ENCODE measurements around the gene PEDS1. TPM values are rescaled to one million over a fixed set of nuclear protein-coding genes. Genes with fewer than 3 reads are reported as not detected.

The PEDS1 gene
- total and polyA plus RNA-seq, 2 of the 13 experiments (the other 11 are each of a cell fraction or from before 2014, with no cell fraction given) = 30.5 to 93.9 TPM

GRCh38 chr20:50193199-50193835 is 39.8 kb upstream of the PEDS1 start (continued):
- TF ChIP-seq, protein P1, sequence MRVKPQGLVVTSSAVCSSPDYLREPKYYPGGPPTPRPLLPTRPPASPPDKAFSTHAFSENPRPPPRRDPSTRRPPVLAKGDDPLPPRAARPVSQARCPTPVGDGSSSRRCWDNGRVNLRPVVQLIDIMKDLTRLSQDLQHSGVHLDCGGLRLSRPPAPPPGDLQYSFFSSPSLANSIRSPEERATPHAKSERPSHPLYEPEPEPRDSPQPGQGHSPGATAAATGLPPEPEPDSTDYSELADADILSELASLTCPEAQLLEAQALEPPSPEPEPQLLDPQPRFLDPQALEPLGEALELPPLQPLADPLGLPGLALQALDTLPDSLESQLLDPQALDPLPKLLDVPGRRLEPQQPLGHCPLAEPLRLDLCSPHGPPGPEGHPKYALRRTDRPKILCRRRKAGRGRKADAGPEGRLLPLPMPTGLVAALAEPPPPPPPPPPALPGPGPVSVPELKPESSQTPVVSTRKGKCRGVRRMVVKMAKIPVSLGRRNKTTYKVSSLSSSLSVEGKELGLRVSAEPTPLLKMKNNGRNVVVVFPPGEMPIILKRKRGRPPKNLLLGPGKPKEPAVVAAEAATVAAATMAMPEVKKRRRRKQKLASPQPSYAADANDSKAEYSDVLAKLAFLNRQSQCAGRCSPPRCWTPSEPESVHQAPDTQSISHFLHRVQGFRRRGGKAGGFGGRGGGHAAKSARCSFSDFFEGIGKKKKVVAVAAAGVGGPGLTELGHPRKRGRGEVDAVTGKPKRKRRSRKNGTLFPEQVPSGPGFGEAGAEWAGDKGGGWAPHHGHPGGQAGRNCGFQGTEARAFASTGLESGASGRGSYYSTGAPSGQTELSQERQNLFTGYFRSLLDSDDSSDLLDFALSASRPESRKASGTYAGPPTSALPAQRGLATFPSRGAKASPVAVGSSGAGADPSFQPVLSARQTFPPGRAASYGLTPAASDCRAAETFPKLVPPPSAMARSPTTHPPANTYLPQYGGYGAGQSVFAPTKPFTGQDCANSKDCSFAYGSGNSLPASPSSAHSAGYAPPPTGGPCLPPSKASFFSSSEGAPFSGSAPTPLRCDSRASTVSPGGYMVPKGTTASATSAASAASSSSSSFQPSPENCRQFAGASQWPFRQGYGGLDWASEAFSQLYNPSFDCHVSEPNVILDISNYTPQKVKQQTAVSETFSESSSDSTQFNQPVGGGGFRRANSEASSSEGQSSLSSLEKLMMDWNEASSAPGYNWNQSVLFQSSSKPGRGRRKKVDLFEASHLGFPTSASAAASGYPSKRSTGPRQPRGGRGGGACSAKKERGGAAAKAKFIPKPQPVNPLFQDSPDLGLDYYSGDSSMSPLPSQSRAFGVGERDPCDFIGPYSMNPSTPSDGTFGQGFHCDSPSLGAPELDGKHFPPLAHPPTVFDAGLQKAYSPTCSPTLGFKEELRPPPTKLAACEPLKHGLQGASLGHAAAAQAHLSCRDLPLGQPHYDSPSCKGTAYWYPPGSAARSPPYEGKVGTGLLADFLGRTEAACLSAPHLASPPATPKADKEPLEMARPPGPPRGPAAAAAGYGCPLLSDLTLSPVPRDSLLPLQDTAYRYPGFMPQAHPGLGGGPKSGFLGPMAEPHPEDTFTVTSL (CRISPR knock-in tag; IDR thresholded peaks at IDR 0.05; ENCODE audit: borderline replicate concordance) = no peak
- peak; percentile 10; the same call in 1 of the 2 replicates for TF ChIP-seq GATAD1 (CRISPR knock-in tag; IDR thresholded peaks at IDR 0.05)
- TF ChIP-seq ZFP90 (CRISPR knock-in tag; IDR thresholded peaks at IDR 0.05; ENCODE audit: borderline replicate concordance) = peak; percentile 42; the same call in 1 of the 2 replicates
- TF ChIP-seq ZMYM3 (CRISPR knock-in tag; IDR thresholded peaks at IDR 0.05) = peak; percentile 35; the same call in 1 of the 2 replicates
- TF ChIP-seq FIP1L1 (IDR thresholded peaks at IDR 0.05; ENCODE audit: borderline replicate concordance, insufficient read depth, low read depth, low read length) = 0 out of 2 replicates have a peak, but pooled peaks have one; percentile 9
- TF ChIP-seq, protein P2, sequence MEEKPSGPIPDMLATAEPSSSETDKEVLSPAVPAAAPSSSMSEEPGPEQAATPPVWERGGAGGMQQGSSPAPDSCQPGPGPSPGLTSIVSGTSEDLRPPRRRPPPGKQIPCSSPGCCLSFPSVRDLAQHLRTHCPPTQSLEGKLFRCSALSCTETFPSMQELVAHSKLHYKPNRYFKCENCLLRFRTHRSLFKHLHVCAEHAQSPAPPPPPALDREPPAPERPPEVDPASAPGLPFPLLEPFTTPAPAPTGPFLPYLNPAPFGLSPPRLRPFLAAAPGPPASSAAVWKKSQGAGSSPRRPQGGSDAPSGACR (CRISPR knock-in tag; IDR thresholded peaks at IDR 0.05) = 0 out of 2 replicates have a peak, but pooled peaks have one; percentile 2
- TF ChIP-seq THAP9 (CRISPR knock-in tag; IDR thresholded peaks at IDR 0.05; ENCODE audit: borderline replicate concordance) = 0 out of 2 replicates have a peak, but pooled peaks have one; percentile 17
- TF ChIP-seq ZNF713 (CRISPR knock-in tag; IDR thresholded peaks at IDR 0.05) = 0 out of 2 replicates have a peak, but pooled peaks have one; percentile 36
- TF ChIP-seq TIGD3 (CRISPR knock-in tag; IDR thresholded peaks at IDR 0.05; ENCODE audit: borderline replicate concordance) = no peak
- TF ChIP-seq ZBTB7B (CRISPR knock-in tag; IDR thresholded peaks at IDR 0.05) = no peak
- TF ChIP-seq ZNF253 (CRISPR knock-in tag; IDR thresholded peaks at IDR 0.05; ENCODE audit: borderline replicate concordance) = 0 out of 2 replicates have a peak, but pooled peaks have one; percentile 18
- TF ChIP-seq EED (CRISPR knock-in tag; IDR thresholded peaks at IDR 0.05) = 0 out of 2 replicates have a peak, but pooled peaks have one; percentile 15
- no peak for TF ChIP-seq HNF4G (IDR thresholded peaks at IDR 0.05; ENCODE audit: borderline replicate concordance, low read depth, low read length)
- TF ChIP-seq HNF4G (CRISPR knock-in tag; IDR thresholded peaks at IDR 0.05; ENCODE audit: borderline replicate concordance, low read depth) = peak; percentile 75; the same call in 1 of the 2 replicates
- peak; percentile 9; the same call in 1 of the 2 replicates for TF ChIP-seq CCDC6 (CRISPR knock-in tag; IDR thresholded peaks at IDR 0.05)
- peak; percentile 86 for TF ChIP-seq ZNF138 (CRISPR knock-in tag; IDR thresholded peaks at IDR 0.05; ENCODE audit: low read depth)
- no peak for TF ChIP-seq ZNF75D (CRISPR knock-in tag; IDR thresholded peaks at IDR 0.05; ENCODE audit: borderline replicate concordance)
- peak; percentile 59 for TF ChIP-seq GABPB1 (CRISPR knock-in tag; IDR thresholded peaks at IDR 0.05)

All from HepG2 (cell line).